ENCODE results near the gene LSR.

Gene LSR

GRCh38 chr19:35299523-35300338, 50.9 kb downstream of the LSR start:
- Histone ChIP-seq H3K36me3 (ENCODE audit: control insufficient read depth, insufficient read depth, low read length) (no peaks in the 10 kb centered on the region), H3K4me3 (ENCODE audit: extremely low read depth, insufficient read depth, low read length, poor library complexity, severe bottlenecking) (no peak overlapping the region), H3K27ac (ENCODE audit: low read depth, low read length, severe bottlenecking) (no peak overlapping the region), H3K9me3 (ENCODE audit: control insufficient read depth, low read length) (no peaks in the 10 kb centered on the region), H3K4me1 (ENCODE audit: control insufficient read depth, insufficient read depth, low read length, poor library complexity, severe bottlenecking) (peaks cover 5% of the 10 kb centered on the region)
- WGBS, 2 experiments (ENCODE audit: insufficient coverage in 2 of 2): 90 to 92% methylated on average over 25 to 32 of the region's 55 CpGs

- Histone ChIP-seq H3K9me3 (ENCODE audit: control insufficient read depth, low read length) (no peaks in the 10 kb centered on the region), H3K27ac (ENCODE audit: low read depth, low read length, severe bottlenecking) (no peak overlapping the region), H3K4me1 (ENCODE audit: control insufficient read depth, insufficient read depth, low read length, poor library complexity, severe bottlenecking) (no peaks in the 10 kb centered on the region), H3K36me3 (ENCODE audit: control insufficient read depth, insufficient read depth, low read length) (no peaks in the 10 kb centered on the region), H3K4me3 (ENCODE audit: extremely low read depth, insufficient read depth, low read length, poor library complexity, severe bottlenecking) (no peak overlapping the region)
- WGBS, 2 experiments (ENCODE audit: insufficient coverage in 2 of 2): 95 to 98% methylated on average over 6 to 10 of the region's 10 CpGs
Measured at GRCh38 chr19:35300339-35300649, 51.5 kb downstream of the LSR start.

DNA sequence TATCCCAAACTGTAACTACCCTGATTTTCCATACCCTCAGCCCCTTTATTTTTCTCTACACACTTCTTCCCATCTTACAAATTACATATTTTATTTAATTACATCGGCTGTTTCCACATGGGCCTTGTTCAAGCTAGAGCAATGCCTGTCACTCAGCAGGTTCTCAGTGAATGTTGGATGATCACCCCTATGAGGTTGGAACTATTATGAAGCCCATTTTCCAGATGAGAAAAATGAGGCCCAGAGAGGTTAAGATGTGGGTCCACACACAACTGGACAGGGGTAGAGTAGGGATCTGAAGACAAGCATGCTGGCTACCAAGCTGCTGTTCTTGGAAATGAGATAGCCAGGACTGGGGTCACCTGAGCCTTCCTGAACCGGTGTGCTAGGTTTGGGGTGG, 53.2 kb downstream of the LSR start:
- H3K4me3 ChIP-seq (ENCODE audit: extremely low read depth, insufficient read depth, low read length, poor library complexity, severe bottlenecking): no peak overlapping the region
- peaks cover 3% of the 10 kb centered on the region for H3K4me1 ChIP-seq (ENCODE audit: control insufficient read depth, insufficient read depth, low read length, poor library complexity, severe bottlenecking)
- H3K36me3 ChIP-seq (ENCODE audit: control insufficient read depth, insufficient read depth, low read length): no peaks in the 10 kb centered on the region
- no peaks in the 10 kb centered on the region for H3K9me3 ChIP-seq (ENCODE audit: control insufficient read depth, low read length)
- H3K27ac ChIP-seq (ENCODE audit: low read depth, low read length, severe bottlenecking): no peak overlapping the region
- 93 to 100% methylated on average over 2 of the region's 2 CpGs for WGBS, 2 experiments (ENCODE audit: insufficient coverage in 2 of 2)

GRCh38 chr19:35302446-35302845, 53.6 kb downstream of the LSR start:
- no peaks in the 10 kb centered on the region for H3K36me3 ChIP-seq (ENCODE audit: control insufficient read depth, insufficient read depth, low read length)
- 85 to 88% methylated on average over 9 to 12 of the region's 16 CpGs for WGBS, 2 experiments (ENCODE audit: insufficient coverage in 2 of 2)
- H3K9me3 ChIP-seq (ENCODE audit: control insufficient read depth, low read length): no peaks in the 10 kb centered on the region
- H3K4me3 ChIP-seq (ENCODE audit: extremely low read depth, insufficient read depth, low read length, poor library complexity, severe bottlenecking): no peak overlapping the region
- no peak overlapping the region for H3K27ac ChIP-seq (ENCODE audit: low read depth, low read length, severe bottlenecking)
- peaks cover 5% of the 10 kb centered on the region for H3K4me1 ChIP-seq (ENCODE audit: control insufficient read depth, insufficient read depth, low read length, poor library complexity, severe bottlenecking)

GRCh38 chr19:35303357-35303915, 54.6 kb downstream of the LSR start:
- no peak overlapping the region for H3K4me3 ChIP-seq (ENCODE audit: extremely low read depth, insufficient read depth, low read length, poor library complexity, severe bottlenecking)
- 91 to 92% methylated on average over 6 of the region's 6 CpGs for WGBS, 2 experiments (ENCODE audit: insufficient coverage in 2 of 2)
- no peaks in the 10 kb centered on the region for H3K36me3 ChIP-seq (ENCODE audit: control insufficient read depth, insufficient read depth, low read length)
- H3K4me1 ChIP-seq (ENCODE audit: control insufficient read depth, insufficient read depth, low read length, poor library complexity, severe bottlenecking): peaks cover 5% of the 10 kb centered on the region
- no peak overlapping the region for H3K27ac ChIP-seq (ENCODE audit: low read depth, low read length, severe bottlenecking)
- H3K9me3 ChIP-seq (ENCODE audit: control insufficient read depth, low read length): no peaks in the 10 kb centered on the region

DNA sequence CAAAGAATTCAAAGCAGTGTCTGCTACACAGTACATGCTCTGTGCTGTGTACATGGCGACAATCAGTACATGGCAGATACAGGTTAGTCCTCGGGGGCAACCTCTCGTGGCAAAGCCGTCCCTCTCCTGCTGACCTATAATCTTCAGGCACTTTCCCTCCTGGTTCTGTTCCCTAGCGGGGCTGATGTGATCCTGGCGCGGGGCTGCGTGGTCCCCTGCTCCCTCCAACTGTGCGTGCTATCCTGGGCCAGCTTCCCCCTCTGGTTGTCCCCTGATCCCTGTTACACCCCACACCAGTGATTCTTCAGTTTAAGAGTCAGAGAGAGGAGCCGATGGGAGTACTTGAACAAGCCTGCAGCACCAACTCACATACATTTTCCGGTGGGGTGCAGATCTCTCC, 55.2 kb downstream of the LSR start:
- peaks cover 5% of the 10 kb centered on the region for H3K4me1 ChIP-seq (ENCODE audit: control insufficient read depth, insufficient read depth, low read length, poor library complexity, severe bottlenecking)
- no peaks in the 10 kb centered on the region for H3K9me3 ChIP-seq (ENCODE audit: control insufficient read depth, low read length)
- no peak overlapping the region for H3K4me3 ChIP-seq (ENCODE audit: extremely low read depth, insufficient read depth, low read length, poor library complexity, severe bottlenecking)
- H3K36me3 ChIP-seq (ENCODE audit: control insufficient read depth, insufficient read depth, low read length): no peaks in the 10 kb centered on the region
- 82 to 92% methylated on average over 10 of the region's 11 CpGs for WGBS, 2 experiments (ENCODE audit: insufficient coverage in 2 of 2)
- no peak overlapping the region for H3K27ac ChIP-seq (ENCODE audit: low read depth, low read length, severe bottlenecking)

- H3K36me3 ChIP-seq (ENCODE audit: control insufficient read depth, insufficient read depth, low read length): no peaks in the 10 kb centered on the region
- peaks cover 5% of the 10 kb centered on the region for H3K4me1 ChIP-seq (ENCODE audit: control insufficient read depth, insufficient read depth, low read length, poor library complexity, severe bottlenecking)
- 97 to 99% methylated on average over 5 to 6 of the region's 6 CpGs for WGBS, 2 experiments (ENCODE audit: insufficient coverage in 2 of 2)
- H3K4me3 ChIP-seq (ENCODE audit: extremely low read depth, insufficient read depth, low read length, poor library complexity, severe bottlenecking): no peak overlapping the region
- no peaks in the 10 kb centered on the region for H3K9me3 ChIP-seq (ENCODE audit: control insufficient read depth, low read length)
- no peak overlapping the region for H3K27ac ChIP-seq (ENCODE audit: low read depth, low read length, severe bottlenecking)
Measured at GRCh38 chr19:35305181-35305580, 56.4 kb downstream of the LSR start.

GRCh38 chr19:35306473-35307246, 57.9 kb downstream of the LSR start:
- Histone ChIP-seq H3K4me3 (ENCODE audit: extremely low read depth, insufficient read depth, low read length, poor library complexity, severe bottlenecking) (no peak overlapping the region), H3K36me3 (ENCODE audit: control insufficient read depth, insufficient read depth, low read length) (no peaks in the 10 kb centered on the region), H3K27ac (ENCODE audit: low read depth, low read length, severe bottlenecking) (no peak overlapping the region), H3K9me3 (ENCODE audit: control insufficient read depth, low read length) (no peaks in the 10 kb centered on the region), H3K4me1 (ENCODE audit: control insufficient read depth, insufficient read depth, low read length, poor library complexity, severe bottlenecking) (peaks cover 5% of the 10 kb centered on the region)
- 83 to 91% methylated on average over 19 to 20 of the region's 20 CpGs for WGBS, 2 experiments (ENCODE audit: insufficient coverage in 2 of 2)

GRCh38 chr19:35307931-35308330, 59.1 kb downstream of the LSR start:
- WGBS, 2 experiments (ENCODE audit: insufficient coverage in 2 of 2): 87 to 88% methylated on average over 6 to 10 of the region's 10 CpGs
- no peaks in the 10 kb centered on the region for H3K36me3 ChIP-seq (ENCODE audit: control insufficient read depth, insufficient read depth, low read length)
- no peak overlapping the region for H3K4me3 ChIP-seq (ENCODE audit: extremely low read depth, insufficient read depth, low read length, poor library complexity, severe bottlenecking)
- no peaks in the 10 kb centered on the region for H3K9me3 ChIP-seq (ENCODE audit: control insufficient read depth, low read length)
- H3K4me1 ChIP-seq (ENCODE audit: control insufficient read depth, insufficient read depth, low read length, poor library complexity, severe bottlenecking): peaks cover 5% of the 10 kb centered on the region
- no peak overlapping the region for H3K27ac ChIP-seq (ENCODE audit: low read depth, low read length, severe bottlenecking)

GRCh38 chr19:35308910-35309309, 60.1 kb downstream of the LSR start:
- WGBS, 2 experiments (ENCODE audit: insufficient coverage in 2 of 2): 75 to 82% methylated on average over 7 of the region's 7 CpGs
- peaks cover 5% of the 10 kb centered on the region for H3K4me1 ChIP-seq (ENCODE audit: control insufficient read depth, insufficient read depth, low read length, poor library complexity, severe bottlenecking)
- H3K4me3 ChIP-seq (ENCODE audit: extremely low read depth, insufficient read depth, low read length, poor library complexity, severe bottlenecking): no peak overlapping the region
- no peaks in the 10 kb centered on the region for H3K9me3 ChIP-seq (ENCODE audit: control insufficient read depth, low read length)
- peak overlapping the region; percentile 66 for H3K27ac ChIP-seq (ENCODE audit: low read depth, low read length, severe bottlenecking)
- H3K36me3 ChIP-seq (ENCODE audit: control insufficient read depth, insufficient read depth, low read length): no peaks in the 10 kb centered on the region

Data from mesodermal cell (in vitro differentiated cells).